Measurements from ENCODE around the gene TMEM167A.

TMEM167A gene

DNA sequence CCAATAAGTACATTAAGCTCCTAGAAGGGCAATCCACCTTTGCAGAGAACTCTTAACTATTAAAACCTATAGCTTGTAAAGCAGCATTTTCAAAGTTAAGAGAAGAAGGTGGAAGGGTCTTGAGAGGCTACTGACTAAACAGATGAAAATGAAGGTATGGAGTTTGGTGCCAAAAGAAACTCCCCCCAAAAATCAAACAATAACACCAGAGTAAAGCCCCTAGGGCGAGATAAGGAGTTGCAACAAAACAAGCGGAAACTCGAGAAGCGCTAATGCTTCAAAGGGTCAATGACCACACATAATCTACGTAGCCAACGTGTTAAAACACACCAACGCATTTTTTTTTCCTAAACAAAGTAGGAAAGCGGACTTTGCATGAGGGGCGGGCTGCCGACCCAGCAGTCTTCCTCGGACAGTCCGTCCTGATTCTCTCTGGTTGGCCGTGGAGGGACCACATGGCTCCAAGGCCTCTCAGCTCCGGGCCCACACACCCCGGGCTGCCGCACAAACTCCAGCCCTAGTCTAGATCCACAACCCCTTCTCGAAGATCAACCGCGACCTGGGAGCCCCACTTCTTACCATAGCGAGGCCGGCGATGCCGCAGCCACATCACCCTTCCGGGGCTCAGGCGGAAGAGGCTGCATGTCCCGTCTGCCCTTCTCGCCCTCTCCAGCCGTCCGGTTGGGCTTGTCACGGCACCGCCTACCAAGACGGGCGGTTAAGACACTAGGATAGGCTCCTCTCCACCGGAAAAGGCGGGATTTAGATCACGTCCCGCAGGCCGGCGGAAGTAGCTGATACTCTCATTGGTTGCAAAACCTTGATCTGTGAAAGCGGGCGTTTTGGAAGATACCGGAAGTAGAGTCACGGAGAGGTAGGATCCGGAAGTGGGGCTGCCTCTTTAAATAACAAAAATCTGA, at the start of gene TMEM167A, which contains the start of gene XRCC4:
Gene TMEM167A (minus strand): TSS at position 653 of the 920 bp plus-strand sequence. CDS start 71 bp downstream, at position 582.
Gene XRCC4 (plus strand): TSS at position 806 of the 920 bp plus-strand sequence. CDS start 27,373 bp downstream, outside the sequence.
- Histone ChIP-seq H3K27ac (peak within 1 kb of the TSS; percentile 93), H3K36me3 (replicated peaks) (peaks cover 2% of the 10 kb centered on the region), H3K27me3 (replicated peaks) (no peaks in the 10 kb centered on the region), H3K4me3 (ENCODE audit: low read depth, low read length) (peak within 1 kb of the TSS; percentile 68)
- peak; percentile 99 for DNase-seq
- in situ Hi-C loops (cut with HindIII; ENCODE audit: low pct_ligation_motif_present, low sequenced_read_pairs): no loop called here
- TF ChIP-seq CTCF (IDR thresholded peaks at IDR 0.05; ENCODE audit: low read depth, low read length, missing control alignments): peak; percentile 1

DNA sequence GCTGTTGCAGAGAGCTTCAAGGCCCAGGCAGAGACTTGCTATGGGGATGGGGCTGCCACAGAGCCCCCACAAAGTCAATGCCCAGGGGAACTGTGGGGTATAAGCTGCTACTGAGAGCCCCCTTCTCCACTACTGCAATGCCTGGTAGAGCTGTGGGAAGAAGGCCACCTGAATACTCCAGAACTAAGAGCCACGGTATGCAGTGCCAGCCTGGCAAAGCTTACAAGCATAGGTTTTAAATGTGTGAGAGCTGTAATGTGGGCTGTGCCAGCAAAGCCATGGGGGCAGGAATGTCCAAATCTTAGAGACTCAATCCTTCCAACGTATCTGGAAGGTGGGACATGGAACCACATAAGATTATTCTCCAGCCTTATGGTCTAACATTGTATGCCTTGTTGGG, 49.3 kb upstream of the TMEM167A start:
- in situ Hi-C loops (cut with HindIII; ENCODE audit: low pct_ligation_motif_present, low sequenced_read_pairs): no loop called here
- Histone ChIP-seq H3K27me3 (replicated peaks) (no peaks in the 10 kb centered on the region), H3K4me3 (ENCODE audit: low read depth, low read length) (no peak overlapping the region), H3K27ac (no peak overlapping the region), H3K36me3 (replicated peaks) (no peaks in the 10 kb centered on the region)
- no peak for TF ChIP-seq CTCF (IDR thresholded peaks at IDR 0.05; ENCODE audit: low read depth, low read length, missing control alignments)
- DNase-seq: no peak

GRCh38 chr5:83125560-83125959, 48.4 kb upstream of the TMEM167A start:
- TF ChIP-seq CTCF (IDR thresholded peaks at IDR 0.05; ENCODE audit: low read depth, low read length, missing control alignments): no peak
- no peaks in the 10 kb centered on the region for H3K27me3 ChIP-seq (replicated peaks)
- DNase-seq: no peak
- no peak overlapping the region for H3K4me3 ChIP-seq (ENCODE audit: low read depth, low read length)
- no peaks in the 10 kb centered on the region for H3K36me3 ChIP-seq (replicated peaks)
- in situ Hi-C loops (cut with HindIII; ENCODE audit: low pct_ligation_motif_present, low sequenced_read_pairs): no loop called here
- H3K27ac ChIP-seq: no peak overlapping the region

- in situ Hi-C loops (cut with HindIII; ENCODE audit: low pct_ligation_motif_present, low sequenced_read_pairs): no loop called here
- H3K27me3 ChIP-seq (replicated peaks): no peaks in the 10 kb centered on the region
- H3K4me3 ChIP-seq (ENCODE audit: low read depth, low read length): no peak overlapping the region
- no peak for TF ChIP-seq CTCF (IDR thresholded peaks at IDR 0.05; ENCODE audit: low read depth, low read length, missing control alignments)
- DNase-seq: no peak
- H3K27ac ChIP-seq: no peak overlapping the region
- no peaks in the 10 kb centered on the region for H3K36me3 ChIP-seq (replicated peaks)
Observed at GRCh38 chr5:83124593-83124992, 47.4 kb upstream of the TMEM167A start.

DNA sequence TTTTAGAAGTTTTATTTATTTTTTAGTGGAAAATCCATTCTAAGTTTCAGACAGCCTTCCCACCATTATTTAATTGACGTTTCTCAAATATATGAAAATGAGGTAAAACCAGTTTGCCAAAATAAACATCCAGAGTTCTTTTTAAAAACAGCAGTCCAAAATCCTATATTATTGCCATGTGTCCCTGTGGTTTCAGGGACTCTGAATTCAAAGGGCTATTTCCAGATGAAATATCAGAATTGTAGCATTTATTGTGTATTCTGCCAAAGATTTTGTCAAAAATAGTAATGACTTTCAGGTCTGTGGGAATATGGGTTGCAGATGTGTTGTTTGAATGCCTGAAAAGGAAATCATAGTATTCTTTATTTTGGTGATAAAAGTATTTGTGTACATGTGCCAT, 41.8 kb upstream of the TMEM167A start:
- Histone ChIP-seq H3K27me3 (replicated peaks) (no peaks in the 10 kb centered on the region), H3K36me3 (replicated peaks) (no peaks in the 10 kb centered on the region), H3K4me3 (ENCODE audit: low read depth, low read length) (no peak overlapping the region), H3K27ac (no peak overlapping the region)
- in situ Hi-C loops (cut with HindIII; ENCODE audit: low pct_ligation_motif_present, low sequenced_read_pairs): no loop called here
- TF ChIP-seq CTCF (IDR thresholded peaks at IDR 0.05; ENCODE audit: low read depth, low read length, missing control alignments): no peak
- no peak for DNase-seq
